Adipocyte (in vitro differentiated cells): Measurements from ENCODE around the gene SPRED1.

Experiments
- DNase-seq: peaks from one replicate; pipeline ENCODE4 v3.0.0-alpha.2; 2015; ENCODE audit warnings: low read depth
- H3K27me3 ChIP-seq: replicated peaks from 2 replicates; pipeline ENCODE4 v1.7.0; 2013; ENCODE audit warnings: mild to moderate bottlenecking, low read length, moderate library complexity; ENCODE audit not compliant: control insufficient read depth, insufficient read depth
- H3K36me3 ChIP-seq: 2 replicates; pipeline ENCODE4 v1.7.0; 2013; ENCODE audit warnings: low read length, mild to moderate bottlenecking, moderate library complexity; ENCODE audit not compliant: control insufficient read depth, insufficient read depth, severe bottlenecking
- H3K4me1 ChIP-seq: 2 replicates; pipeline ENCODE4 v1.7.0; 2013; ENCODE audit warnings: mild to moderate bottlenecking, low read length, moderate library complexity; ENCODE audit not compliant: control insufficient read depth, insufficient read depth
- H3K4me3 ChIP-seq: 2 replicates; pipeline ENCODE4 v1.7.0; 2013; ENCODE audit warnings: mild to moderate bottlenecking, low read length, moderate library complexity
- H3K9ac ChIP-seq: 2 replicates; pipeline ENCODE4 v1.7.0; 2013; ENCODE audit warnings: mild to moderate bottlenecking, low read length, moderate library complexity
- H3K9me3 ChIP-seq: 2 replicates; pipeline ENCODE4 v1.7.0; 2013; ENCODE audit warnings: mild to moderate bottlenecking, low read length, moderate library complexity; ENCODE audit not compliant: control insufficient read depth

The SPRED1 gene

DNA sequence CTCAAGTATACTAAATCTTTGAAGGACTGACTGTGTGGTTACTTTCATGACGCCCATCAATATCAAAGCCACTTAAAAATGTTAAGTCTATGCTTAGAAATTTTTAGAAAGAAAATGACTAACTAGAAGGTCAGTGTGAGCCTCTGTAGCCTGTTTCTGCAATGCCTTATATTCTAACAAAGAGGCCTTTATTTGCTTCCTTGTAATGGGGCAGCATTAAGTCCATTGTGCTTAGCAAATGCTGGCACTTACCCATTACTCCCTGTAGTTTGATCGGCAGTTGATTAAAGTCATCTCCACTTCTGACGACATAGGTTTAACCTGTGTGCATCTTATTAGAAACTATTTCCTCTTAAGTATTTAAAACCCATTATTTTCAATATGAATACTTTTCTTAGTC is 109.7 kb downstream of the SPRED1 start:
- Histone ChIP-seq H3K4me3 (no peak overlapping the region), H3K9me3 (no peaks in the 10 kb centered on the region), H3K36me3 (no peaks in the 10 kb centered on the region), H3K4me1 (peaks cover 25% of the 10 kb centered on the region), H3K27me3 (no peaks in the 10 kb centered on the region), H3K9ac (no peak overlapping the region)
- DNase-seq, result no peak

DNA sequence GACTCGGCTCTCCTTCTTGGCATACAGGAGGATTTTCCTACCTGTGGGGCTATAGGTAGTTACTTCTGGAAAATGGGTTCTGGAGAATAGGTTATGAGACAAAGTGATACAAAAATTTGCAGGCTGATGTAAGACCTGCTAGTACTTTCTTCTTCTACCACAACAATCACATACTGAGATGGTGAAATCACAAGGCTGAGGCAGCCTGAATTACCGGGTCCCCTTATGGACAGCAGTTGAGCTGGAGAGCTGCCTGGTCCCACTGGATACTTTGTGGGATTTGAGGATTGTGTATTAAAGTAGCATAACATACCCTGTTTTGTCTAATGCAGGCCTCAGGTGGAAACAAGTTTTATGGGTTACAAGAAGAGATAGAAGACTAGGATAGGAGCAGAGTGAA is 114.8 kb downstream of the SPRED1 start:
- no peak overlapping the region for H3K9ac ChIP-seq
- DNase-seq, result peak; percentile 58
- H3K36me3 ChIP-seq, result no peaks in the 10 kb centered on the region
- H3K9me3 ChIP-seq, result no peaks in the 10 kb centered on the region
- no peak overlapping the region for H3K4me3 ChIP-seq
- H3K4me1 ChIP-seq, result peaks cover 8% of the 10 kb centered on the region
- H3K27me3 ChIP-seq, result no peaks in the 10 kb centered on the region

DNA sequence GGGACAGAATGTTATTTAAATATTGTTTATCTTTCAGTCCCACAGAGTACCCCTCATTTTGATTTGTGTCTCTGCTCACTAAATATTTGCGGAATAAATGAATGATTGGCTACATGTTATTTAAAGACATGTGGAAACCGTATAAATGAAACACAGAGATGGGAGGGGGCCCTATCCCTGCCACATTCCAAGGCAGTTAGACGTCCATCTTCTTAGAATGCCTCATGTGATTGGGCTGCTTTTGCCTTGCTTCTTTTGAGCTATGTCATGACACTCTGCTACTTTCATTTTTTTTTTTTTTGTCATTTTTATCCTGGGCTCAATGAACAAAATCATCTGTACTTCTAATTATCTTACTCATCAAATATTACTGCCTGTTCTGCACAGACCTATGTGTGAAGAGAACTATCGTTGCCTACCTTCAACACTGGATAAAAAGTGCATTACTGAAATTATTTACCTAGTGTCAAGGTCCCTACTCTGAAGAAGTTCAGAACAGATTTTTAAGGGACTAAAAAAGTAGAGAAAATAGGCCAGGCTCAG is 117.4 kb downstream of the SPRED1 start:
- H3K9ac ChIP-seq, result no peak overlapping the region
- no peaks in the 10 kb centered on the region for H3K36me3 ChIP-seq
- DNase-seq, result peak; percentile 12

DNA sequence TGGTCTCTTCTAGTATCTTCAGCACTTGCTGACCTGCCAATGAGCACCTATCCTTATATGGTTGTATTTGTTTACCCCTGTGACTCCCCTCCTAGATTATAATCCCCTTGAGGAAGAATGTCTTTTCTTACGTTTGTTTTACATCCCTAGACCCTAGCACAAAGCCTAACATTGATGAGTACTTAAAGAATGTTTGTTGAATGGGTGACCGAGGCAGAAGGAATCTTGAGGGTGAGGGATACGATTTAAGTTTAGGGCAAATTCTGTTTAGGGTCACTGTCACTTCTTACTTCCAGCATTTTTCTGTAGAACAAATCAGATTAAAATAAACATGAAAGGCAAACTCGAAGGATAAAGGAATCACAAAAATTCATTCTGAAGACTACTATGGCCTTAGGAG is 120.4 kb downstream of the SPRED1 start:
- no peaks in the 10 kb centered on the region for H3K27me3 ChIP-seq
- DNase-seq, result peak; percentile 30
- peaks cover 14% of the 10 kb centered on the region for H3K4me1 ChIP-seq
- no peaks in the 10 kb centered on the region for H3K36me3 ChIP-seq
- no peak overlapping the region for H3K4me3 ChIP-seq
- no peak overlapping the region for H3K9ac ChIP-seq
- H3K9me3 ChIP-seq, result no peaks in the 10 kb centered on the region

More for the DNA sequence above, 117.4 kb downstream of the SPRED1 start:
- no peak overlapping the region for H3K4me3 ChIP-seq
- H3K9me3 ChIP-seq, result no peaks in the 10 kb centered on the region
- peaks cover 11% of the 10 kb centered on the region for H3K4me1 ChIP-seq
- H3K27me3 ChIP-seq, result no peaks in the 10 kb centered on the region

DNA sequence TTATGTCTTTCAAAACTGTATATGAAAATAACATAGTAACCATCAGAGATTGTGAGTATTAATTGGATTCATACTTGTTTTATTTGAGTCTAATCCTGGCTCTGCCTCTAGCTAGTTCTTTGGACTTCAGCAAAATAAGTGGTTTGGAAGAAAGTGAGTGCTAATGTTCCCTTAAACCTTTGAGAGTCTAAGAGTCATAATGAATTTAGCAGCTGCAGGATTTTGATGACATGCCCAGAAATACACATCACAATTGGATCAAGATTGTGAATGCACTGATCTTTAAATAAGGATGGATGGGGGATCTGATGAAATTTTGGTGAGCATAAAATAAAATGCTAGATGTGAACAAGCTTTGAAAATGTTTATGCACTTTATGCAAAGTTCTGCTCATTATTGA is 121.4 kb downstream of the SPRED1 start:
- Histone ChIP-seq H3K4me3 (no peak overlapping the region), H3K36me3 (no peaks in the 10 kb centered on the region), H3K9ac (no peak overlapping the region), H3K27me3 (no peaks in the 10 kb centered on the region), H3K9me3 (no peaks in the 10 kb centered on the region), H3K4me1 (peaks cover 22% of the 10 kb centered on the region)
- DNase-seq, result no peak

DNA sequence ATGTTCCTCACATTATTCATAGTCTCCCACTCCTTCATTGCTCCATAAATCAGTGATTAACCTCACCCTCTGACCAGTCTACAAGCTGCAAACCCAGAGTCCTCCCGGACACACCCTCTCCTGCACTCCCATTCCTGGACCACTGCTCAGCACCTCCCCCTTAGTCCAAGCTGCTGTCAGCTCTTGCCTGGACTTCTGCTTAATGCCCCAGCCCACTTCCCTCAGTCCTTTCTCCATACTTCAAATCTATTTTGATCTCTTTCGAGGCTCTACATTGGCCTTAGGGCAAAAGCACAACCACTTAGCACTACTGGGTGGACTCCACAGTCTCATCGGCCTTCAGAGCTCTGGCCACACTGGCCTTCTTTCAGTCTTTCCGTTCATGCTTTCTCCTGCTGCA is 121.9 kb downstream of the SPRED1 start:
- Histone ChIP-seq H3K9me3 (no peaks in the 10 kb centered on the region), H3K9ac (no peak overlapping the region), H3K36me3 (no peaks in the 10 kb centered on the region), H3K4me1 (peaks cover 22% of the 10 kb centered on the region), H3K27me3 (no peaks in the 10 kb centered on the region), H3K4me3 (no peak overlapping the region)
- no peak for DNase-seq

DNA sequence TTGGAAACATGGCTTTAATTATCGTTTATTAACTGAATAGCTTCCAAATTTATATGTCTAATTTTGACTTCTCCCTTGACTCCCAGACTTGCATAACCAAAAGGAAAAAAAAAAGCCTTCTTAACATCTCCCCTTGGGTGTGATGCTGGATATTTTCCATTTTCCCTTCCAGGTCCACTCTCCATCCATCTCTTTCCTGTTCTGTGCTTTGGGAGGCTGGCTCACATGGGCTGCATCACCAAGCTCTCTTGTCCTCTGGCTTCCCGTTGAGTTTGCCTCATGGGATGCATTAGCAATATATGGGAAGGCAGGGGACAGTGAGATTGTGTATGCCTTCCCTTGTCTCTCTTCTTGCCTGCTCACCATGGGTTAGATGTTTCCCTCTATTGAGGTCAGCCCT is 123.4 kb downstream of the SPRED1 start:
- H3K4me3 ChIP-seq, result no peak overlapping the region
- no peaks in the 10 kb centered on the region for H3K36me3 ChIP-seq
- no peaks in the 10 kb centered on the region for H3K27me3 ChIP-seq
- no peaks in the 10 kb centered on the region for H3K9me3 ChIP-seq
- DNase-seq, result no peak
- H3K4me1 ChIP-seq, result peaks cover 22% of the 10 kb centered on the region
- H3K9ac ChIP-seq, result no peak overlapping the region

DNA sequence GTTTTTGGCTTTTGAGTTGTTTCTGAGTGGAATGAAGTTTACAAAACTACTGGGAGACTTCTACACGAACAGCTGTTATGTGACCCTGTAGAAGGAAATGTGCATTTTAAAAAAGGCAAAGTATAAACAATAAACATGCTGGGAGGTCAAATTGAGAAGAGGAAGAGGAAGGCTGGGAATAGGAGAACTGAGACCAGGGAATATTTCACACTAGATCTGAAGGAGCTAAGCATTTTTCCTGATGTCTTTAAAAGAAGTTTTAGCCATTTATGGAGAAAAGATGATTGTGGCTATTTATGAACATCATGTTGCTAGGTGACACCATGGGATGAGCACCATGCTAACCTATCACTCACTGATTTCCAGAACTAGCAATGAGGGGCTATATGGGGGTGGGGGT is 125.0 kb downstream of the SPRED1 start:
- Histone ChIP-seq H3K9me3 (no peaks in the 10 kb centered on the region), H3K9ac (peak overlapping the region; percentile 70), H3K4me3 (peak overlapping the region; percentile 72), H3K4me1 (peaks cover 22% of the 10 kb centered on the region), H3K36me3 (no peaks in the 10 kb centered on the region), H3K27me3 (no peaks in the 10 kb centered on the region)
- peak; percentile 31 for DNase-seq

DNA sequence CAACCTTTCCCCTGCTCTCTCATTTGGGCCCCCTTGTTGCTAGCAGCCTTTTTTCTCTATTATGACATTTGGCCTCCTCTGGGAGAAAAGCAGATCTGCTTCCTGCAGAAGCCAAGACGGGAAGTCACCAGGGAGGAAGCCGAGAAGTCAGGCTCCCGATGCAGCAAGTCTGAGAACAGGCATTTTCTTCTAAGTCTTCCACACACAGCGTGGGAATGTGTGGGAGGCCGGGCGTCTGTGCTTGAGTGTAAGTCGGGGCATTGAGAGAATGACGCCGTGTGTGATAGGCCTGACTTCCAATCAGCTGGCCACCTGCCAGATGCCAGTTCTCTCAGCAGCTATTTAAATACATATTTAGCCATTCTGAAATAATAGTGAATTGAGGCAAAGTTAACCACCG is 125.5 kb downstream of the SPRED1 start:
- Histone ChIP-seq H3K4me1 (peaks cover 22% of the 10 kb centered on the region), H3K27me3 (no peaks in the 10 kb centered on the region), H3K9ac (peak overlapping the region; percentile 70), H3K36me3 (no peaks in the 10 kb centered on the region), H3K9me3 (no peaks in the 10 kb centered on the region), H3K4me3 (peak overlapping the region; percentile 72)
- peak; percentile 23 for DNase-seq

DNA sequence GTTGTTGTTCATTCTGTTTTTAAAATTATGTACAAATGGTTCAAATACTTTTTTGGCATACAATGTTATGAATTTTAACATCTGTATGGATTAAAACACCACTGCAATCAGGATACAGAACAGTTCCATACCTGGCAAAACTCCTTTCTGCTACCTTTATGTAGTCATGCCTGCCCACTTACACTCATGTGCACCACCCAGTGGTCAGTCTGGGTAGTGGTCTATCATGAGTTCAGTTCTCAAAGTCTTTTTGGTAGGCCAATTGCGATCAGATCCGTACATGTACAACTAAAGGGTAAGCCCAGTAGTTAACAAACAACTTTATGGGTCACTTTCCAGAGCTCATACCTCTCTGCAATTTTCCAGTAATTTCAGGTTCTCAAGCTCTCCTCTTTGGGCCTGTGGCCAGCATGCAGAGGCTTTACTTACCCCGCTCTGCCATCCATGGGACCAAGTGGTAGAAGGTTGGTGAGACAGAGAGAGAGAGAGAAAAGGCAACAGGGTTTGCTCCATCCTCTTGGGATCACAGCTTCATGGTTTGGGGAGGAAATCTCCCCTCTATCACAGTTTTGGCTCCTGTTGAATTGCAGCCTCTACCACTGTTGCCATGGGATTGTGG is 137.4 kb downstream of the SPRED1 start:
- Histone ChIP-seq H3K4me3 (no peak overlapping the region), H3K9me3 (no peaks in the 10 kb centered on the region), H3K27me3 (no peaks in the 10 kb centered on the region), H3K9ac (no peak overlapping the region), H3K4me1 (no peaks in the 10 kb centered on the region), H3K36me3 (no peaks in the 10 kb centered on the region)
- DNase-seq, result peak; percentile 71

DNA sequence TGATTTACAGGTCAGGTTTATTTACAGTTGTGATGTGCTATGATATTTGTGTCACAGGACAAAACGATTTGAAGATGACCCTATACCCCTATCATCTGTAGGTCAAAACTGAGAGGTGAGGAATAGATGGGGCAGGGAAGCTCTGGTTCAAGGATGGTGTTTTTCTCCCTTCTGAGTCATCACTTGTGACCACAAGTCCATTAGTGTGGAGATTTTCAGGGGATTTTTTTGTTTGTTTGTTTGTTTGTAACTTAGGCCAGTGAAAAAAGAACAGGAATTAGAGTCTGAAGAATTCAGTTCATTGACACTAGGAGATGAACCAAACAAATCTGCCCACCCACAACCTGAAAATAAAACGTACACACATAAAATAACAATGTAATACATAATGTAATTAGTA is 138.6 kb downstream of the SPRED1 start:
- no peaks in the 10 kb centered on the region for H3K27me3 ChIP-seq
- peak overlapping the region; percentile 34 for H3K9ac ChIP-seq
- no peak overlapping the region for H3K4me3 ChIP-seq
- H3K4me1 ChIP-seq, result no peaks in the 10 kb centered on the region
- no peaks in the 10 kb centered on the region for H3K36me3 ChIP-seq
- no peaks in the 10 kb centered on the region for H3K9me3 ChIP-seq
- no peak for DNase-seq

DNA sequence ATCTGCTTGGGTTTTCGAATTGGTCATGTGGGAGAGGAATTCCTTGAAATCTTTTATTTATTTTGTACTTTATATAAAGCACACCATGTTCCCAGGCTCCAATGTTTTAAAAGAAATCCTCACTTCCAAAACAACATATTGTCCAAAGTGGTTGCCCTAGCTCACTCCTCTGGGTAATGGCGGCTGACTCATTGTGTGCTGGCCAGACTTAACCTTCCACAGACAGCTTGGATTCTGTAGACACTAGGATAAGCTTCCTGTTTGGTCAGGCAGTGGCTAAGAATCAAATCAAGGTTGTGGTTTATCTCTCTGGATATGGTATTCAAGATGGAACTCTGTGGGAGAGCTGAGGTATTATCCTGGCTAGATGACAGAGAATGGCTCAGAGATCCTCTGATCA is 145.5 kb downstream of the SPRED1 start:
- Histone ChIP-seq H3K9ac (peak overlapping the region; percentile 61), H3K27me3 (no peaks in the 10 kb centered on the region), H3K4me3 (peak overlapping the region; percentile 67), H3K4me1 (peaks cover 35% of the 10 kb centered on the region), H3K9me3 (no peaks in the 10 kb centered on the region), H3K36me3 (no peaks in the 10 kb centered on the region)
- DNase-seq, result peak; percentile 57
